GM10248 (cell line): ENCODE measurements around the gene ENPP6.
"Not testable (repeated sequence)": the region's sequence is repeated elsewhere in the genome, so short reads cannot be mapped to it uniquely, and the experiment has no call there.

Source experiments
- CTCF ChIA-PET: fragments of 300-600 bp; sonication (Branson Sonifier 250); formaldehyde crosslinking; extraction: SDS; loops from one replicate; lab custom pipeline; 2021; ENCODE audit warnings: antibody characterized with exemption; lab: Yijun Ruan, JAX
- POLR2A ChIA-PET: fragments of 350-650 bp; sonication (Branson Sonifier 250); formaldehyde crosslinking; extraction: SDS; loops from one replicate; lab custom pipeline; 2020; ENCODE audit warnings: antibody characterized with exemption; lab: Yijun Ruan, JAX
- DNase-seq: peaks from one replicate; pipeline ENCODE4 v3.0.0; 2012; ENCODE audit errors: extremely low spot score
- CTCF ChIP-seq: IDR thresholded peaks from 2 replicates; pipeline ENCODE4 v1.5.1; 2012; ENCODE audit warnings: mild to moderate bottlenecking, low read depth; ENCODE audit errors: extremely low read depth, missing control alignments, control extremely low read depth

The ENPP6 gene

DNA sequence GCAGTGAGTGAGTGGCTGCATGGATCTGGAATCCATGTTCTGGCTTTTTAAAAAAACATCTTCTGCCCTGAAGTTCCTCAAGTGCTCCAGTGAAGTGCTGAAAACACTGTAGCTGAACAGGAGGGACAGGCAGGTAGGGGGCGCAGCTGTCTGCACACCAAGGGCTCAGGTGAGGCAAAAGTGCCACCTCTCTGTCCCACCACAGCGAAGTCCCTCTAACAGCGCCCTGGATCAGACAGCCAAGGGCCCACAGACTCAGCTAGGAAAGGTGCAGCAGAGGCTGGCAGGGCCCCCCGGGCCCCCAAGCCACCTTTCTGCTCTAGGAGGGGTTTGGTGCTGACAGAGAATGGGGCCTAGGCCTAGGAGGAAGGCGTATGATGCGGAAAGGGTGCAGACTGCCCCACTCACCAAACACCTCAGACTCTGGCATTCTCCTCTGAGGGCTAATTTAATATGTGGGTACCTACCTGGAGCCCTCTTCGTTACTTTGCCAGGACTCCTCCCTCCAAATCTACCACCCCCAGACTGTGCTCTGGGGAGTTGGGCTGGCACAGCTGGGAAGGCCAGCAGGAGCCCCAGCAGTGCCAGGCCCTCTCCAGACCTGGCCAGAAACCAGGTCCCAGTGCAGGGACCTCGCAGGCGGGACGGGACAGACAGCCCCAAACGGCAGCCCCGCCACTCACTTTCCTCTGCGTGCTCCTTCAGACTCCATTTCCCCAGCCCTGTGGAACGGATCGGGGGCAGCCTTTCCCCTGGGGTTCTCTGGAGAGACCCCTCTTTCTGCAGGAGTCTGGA is 73.7 kb downstream of the ENPP6 start:
- no peak for DNase-seq
- ChIA-PET POLR2A (no interaction called here), CTCF (no interaction called here)
- no peak for TF ChIP-seq CTCF

DNA sequence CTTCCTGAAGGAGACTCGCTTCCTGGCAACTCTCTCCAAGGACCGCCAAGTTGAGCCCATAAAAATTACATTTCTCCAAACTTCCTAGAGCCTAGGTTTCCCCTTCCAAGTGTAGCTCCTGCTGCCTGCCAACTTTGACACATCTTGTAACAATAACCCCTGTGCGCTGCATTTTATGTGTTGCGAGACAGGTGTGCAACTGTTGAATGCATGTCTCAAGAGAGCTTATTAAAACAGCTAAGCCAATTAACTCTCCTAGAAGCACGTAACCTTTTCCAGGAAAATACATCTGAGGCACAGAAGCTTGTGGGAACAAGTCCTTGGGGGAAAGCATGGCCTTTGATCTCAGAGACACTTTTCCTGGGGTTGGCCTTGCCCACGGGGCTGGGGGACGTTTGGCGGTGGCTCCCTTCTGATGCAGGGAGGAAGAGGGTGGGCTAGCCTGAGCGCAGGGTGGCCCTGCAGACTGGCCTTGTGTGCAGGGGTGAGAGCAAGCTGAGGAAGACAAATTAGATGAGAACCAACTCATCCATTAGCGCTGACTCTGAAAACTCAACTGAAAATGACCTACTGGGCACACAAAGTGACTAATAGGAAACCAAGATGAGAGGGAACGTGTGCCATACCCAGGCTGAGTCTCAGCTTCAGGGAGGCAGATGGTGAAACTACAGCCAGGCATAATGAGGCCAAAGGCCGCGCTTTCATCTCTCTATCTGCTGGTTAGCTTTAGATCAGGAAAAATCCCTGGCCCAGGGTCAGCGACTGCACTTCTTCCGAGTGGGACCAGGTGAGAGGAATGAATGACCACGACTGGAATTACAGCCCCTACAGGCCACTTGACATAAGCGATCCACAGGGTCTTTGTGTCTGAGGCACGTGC is 75.3 kb downstream of the ENPP6 start:
- TF ChIP-seq CTCF = no peak
- DNase-seq = no peak
- ChIA-PET CTCF (interaction anchor here (1.0 to 1.3 kb wide), 2 partner anchors 17 to 24 kb away, joined by 3 to 4 read pairs; no protein-coding TSS in a partner anchor), POLR2A (no interaction called here)

- CTCF ChIA-PET, DNase-seq, POLR2A ChIA-PET: not testable (repeated sequence)
Observed at GRCh38 chr4:184140901-184141300, 76.8 kb downstream of the ENPP6 start.

DNA sequence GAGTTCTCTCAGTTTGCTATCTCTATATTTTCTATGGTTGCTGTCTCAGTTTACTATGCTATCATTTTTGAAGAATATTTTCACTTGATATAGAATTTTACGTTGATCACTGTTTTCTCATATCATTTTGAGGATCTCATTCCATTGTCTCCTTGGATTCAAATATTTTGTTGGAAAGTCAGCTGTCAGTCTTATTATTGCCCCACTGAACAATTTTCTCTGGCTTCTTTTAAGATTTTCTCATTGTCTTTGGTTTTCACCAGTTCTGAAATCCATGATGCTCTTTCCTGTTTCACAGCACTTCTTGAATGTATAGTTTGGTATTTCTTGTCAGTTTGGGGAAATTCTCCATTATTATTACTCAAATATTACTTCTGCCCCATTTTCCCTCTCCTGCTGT is 81.1 kb downstream of the ENPP6 start:
- ChIA-PET CTCF (no interaction called here), POLR2A (no interaction called here)
- DNase-seq = no peak
- no peak for TF ChIP-seq CTCF

DNA sequence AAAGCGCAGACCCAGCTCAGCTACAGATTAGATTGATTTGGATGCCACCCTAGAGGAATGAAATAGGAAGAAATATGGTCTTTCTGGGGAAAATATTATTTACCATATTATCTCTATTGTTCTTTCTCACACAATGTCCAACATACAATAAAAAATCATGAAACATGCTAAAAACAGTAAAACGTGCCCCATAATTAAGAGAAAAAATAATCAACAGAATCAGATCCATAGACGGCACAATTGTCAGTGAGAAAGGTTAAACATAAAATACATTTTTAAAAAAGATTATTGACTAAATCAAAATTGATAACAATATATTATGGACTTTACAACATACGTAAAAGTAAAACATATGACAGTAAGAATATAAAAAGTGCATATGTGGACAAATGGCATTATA is 90.9 kb downstream of the ENPP6 start:
- no peak for TF ChIP-seq CTCF
- POLR2A ChIA-PET = no interaction called here
- DNase-seq = no peak
- CTCF ChIA-PET = no interaction called here

- CTCF ChIA-PET = interaction anchor here (1.4 kb wide), 1 partner anchor 44 kb away, joined by 3 read pairs; no protein-coding TSS in a partner anchor
- no peak for DNase-seq
- POLR2A ChIA-PET = no interaction called here
- TF ChIP-seq CTCF = no peak
Observed at GRCh38 chr4:184122631-184123408, 94.9 kb downstream of the ENPP6 start.
